PC-3 (cell line): ENCODE data around the gene PRPF6. TPM values are rescaled to one million over a fixed set of nuclear protein-coding genes. Genes with fewer than 3 reads are reported as not detected.
A peak's percentile ranks its signal among the peaks of the same experiment; 100 is the strongest.

Experiments
- ATAC-seq: fragments of 200-7000 bp; cut with Tn5 transposase; 2 replicates; pipeline ENCODE4 v1.9.1; 2020; ENCODE audit warnings: mild to moderate bottlenecking, moderate library complexity
- BruUV-seq: library from RNA; stranded (reverse); fragments of 400-500 nt; replicated peaks from 2 replicates; lab custom pipeline; 2021; lab: Mats Ljungman, UMichigan
- CTCF ChIA-PET: fragments of 300-600 bp; sonication (Branson Sonifier 250); formaldehyde crosslinking; loops from one replicate; lab custom pipeline; 2022; ENCODE audit warnings: antibody characterized with exemption; lab: Charles Lee
- POLR2A ChIA-PET: fragments of 300-600 bp; sonication (Branson Sonifier 250); formaldehyde crosslinking; loops from one replicate; lab custom pipeline; 2022; ENCODE audit warnings: antibody characterized with exemption; ENCODE audit not compliant: unreplicated experiment; lab: Charles Lee
- DNase-seq: peaks from one replicate; pipeline ENCODE4 v3.0.0-alpha.2; 2015
- H2AFZ ChIP-seq: fragments of 300-600 bp; sonication (generic); 2 replicates; pipeline ENCODE4 v1.6.0; 2016; ENCODE audit warnings: antibody characterized with exemption, low read length
- H3F3A ChIP-seq: fragments of 300-600 bp; sonication (generic); one replicate; pipeline ENCODE4 v1.6.0; 2017; ENCODE audit warnings: antibody characterized with exemption, low read length, control low read depth, mild to moderate bottlenecking; ENCODE audit not compliant: unreplicated experiment
- H3K27ac ChIP-seq: fragments of 300-600 bp; sonication (generic); 2 replicates; pipeline ENCODE4 v1.5.1; 2016; ENCODE audit warnings: mild to moderate bottlenecking, low read length
- H3K27me3 ChIP-seq: fragments of 300-600 bp; sonication (generic); 2 replicates; pipeline ENCODE4 v1.6.1; 2016; ENCODE audit warnings: low read length, mixed read lengths
- H3K36me3 ChIP-seq: fragments of 300-600 bp; sonication (generic); 2 replicates; pipeline ENCODE4 v1.6.1; 2016; ENCODE audit warnings: low read depth, mixed run types, low read length, mixed read lengths
- H3K4me1 ChIP-seq: fragments of 300-600 bp; sonication (generic); 2 replicates; pipeline ENCODE4 v1.5.1; 2016; ENCODE audit warnings: low read length; ENCODE audit not compliant: insufficient read depth
- H3K4me2 ChIP-seq: fragments of 300-600 bp; sonication (generic); 2 replicates; pipeline ENCODE4 v1.6.0; 2016; ENCODE audit warnings: low read length
- H3K4me3 ChIP-seq: fragments of 300-600 bp; sonication (generic); 2 replicates; pipeline ENCODE4 v1.5.1; 2016; ENCODE audit warnings: mild to moderate bottlenecking, low read length, mixed read lengths
- H3K79me2 ChIP-seq: fragments of 300-600 bp; sonication (generic); 2 replicates; pipeline ENCODE4 v1.6.1; 2017; ENCODE audit warnings: low read length, mixed read lengths
- H3K9ac ChIP-seq: fragments of 300-600 bp; sonication (generic); 2 replicates; pipeline ENCODE4 v1.6.0; 2016; ENCODE audit warnings: mild to moderate bottlenecking, low read length
- H3K9me2 ChIP-seq: fragments of 300-600 bp; sonication (generic); replicated peaks from 2 replicates; pipeline ENCODE4 v1.6.1; 2016; ENCODE audit warnings: mixed run types, low read length, mixed read lengths
- H3K9me3 ChIP-seq: fragments of 300-600 bp; sonication (generic); 2 replicates; pipeline ENCODE4 v1.6.1; 2016; ENCODE audit warnings: low read length, mixed read lengths
- H4K20me1 ChIP-seq: fragments of 300-600 bp; sonication (generic); 2 replicates; pipeline ENCODE4 v1.6.1; 2016; ENCODE audit warnings: low read length, mixed read lengths
- CTCF ChIP-seq: fragments of 300-600 bp; sonication (generic); conservative IDR thresholded peaks from 2 replicates; pipeline ENCODE4 v1.5.1; 2017; ENCODE audit warnings: antibody characterized with exemption, low read depth, mild to moderate bottlenecking, low read length
- EZH2 ChIP-seq: fragments of 300-600 bp; sonication (generic); IDR thresholded peaks from one replicate; pipeline ENCODE4 v1.6.1; 2017; ENCODE audit warnings: antibody characterized with exemption, mild to moderate bottlenecking, low read length; ENCODE audit not compliant: unreplicated experiment
- EZH2phosphoT487 ChIP-seq: fragments of 300-600 bp; sonication (generic); IDR thresholded peaks from 2 replicates; pipeline ENCODE4 v1.6.1; 2018; ENCODE audit warnings: mild to moderate bottlenecking, antibody characterized with exemption, low read length, borderline replicate concordance
- intact Hi-C: fragments of 100-400 bp; cut with micrococcal nuclease; formaldehyde crosslinking; loops from 2 replicates; pipeline ENCODE4 v1.9.0; 2023
- total RNA-seq: library from RNA; depleted of rRNA; stranded (reverse); fragments of >200 nt; gene quantifications from 2 replicates; pipeline ENCODE4 v1.2.3, GENCODE V29; 2014

The PRPF6 gene
- total RNA-seq, 1 experiment from 2014 or later = 67.1 TPM

- BruUV-seq = no TSS peak
Measured at GRCh38 chr20:64052987-64053840, 72.3 kb downstream of the PRPF6 start.

DNA sequence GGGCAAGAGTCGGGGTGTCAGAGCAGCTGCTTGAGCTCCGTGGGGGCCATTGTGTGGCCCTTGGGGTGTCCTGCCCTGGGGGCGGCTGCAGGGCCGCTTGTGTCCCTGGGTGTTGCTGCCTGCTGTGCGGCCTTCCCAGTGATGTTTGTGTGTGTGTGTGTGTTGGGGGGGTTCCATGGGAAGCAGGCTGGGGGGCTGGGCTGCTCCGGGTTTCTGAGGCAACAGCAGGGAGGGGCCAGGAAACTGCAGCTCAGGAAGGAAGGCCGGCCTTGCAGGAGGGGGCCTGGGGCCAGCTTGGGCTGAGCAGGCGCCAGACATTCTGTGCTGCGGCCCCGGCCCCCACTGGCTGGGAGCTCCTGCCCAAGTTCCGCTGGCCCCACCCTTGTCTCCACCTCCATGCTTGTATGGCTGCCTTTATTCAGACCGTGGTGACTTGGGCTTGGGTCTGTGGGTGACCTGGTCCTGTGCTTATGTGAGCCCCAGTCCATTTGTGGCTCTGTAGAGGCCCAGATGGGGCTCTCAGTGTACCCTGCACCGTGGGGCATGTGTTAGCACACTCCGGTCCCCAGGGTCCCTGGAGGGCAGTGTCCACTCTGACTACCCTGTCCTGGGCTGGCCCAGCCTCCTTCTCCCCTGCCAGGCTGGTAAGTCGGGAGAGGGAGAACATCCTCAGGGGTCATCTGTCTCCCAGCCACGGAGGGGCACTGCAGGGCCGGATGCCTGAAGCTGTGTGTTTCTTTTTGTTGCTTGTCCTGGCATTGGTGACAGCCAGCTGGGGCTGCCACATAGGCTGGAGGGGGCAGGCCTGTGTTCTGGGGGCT, 73.1 kb downstream of the PRPF6 start:
- Histone ChIP-seq H3K4me3 (no peak overlapping the region), H3K9me2 (no peaks in the 10 kb centered on the region), H3K4me2 (no peak overlapping the region), H3K4me1 (peaks cover 13% of the 10 kb centered on the region), H2AFZ (no peak overlapping the region), H3K9me3 (no peaks in the 10 kb centered on the region), H3K9ac (no peak overlapping the region), H4K20me1 (no peaks in the 10 kb centered on the region), H3K36me3 (no peaks in the 10 kb centered on the region), H3K79me2 (no peaks in the 10 kb centered on the region), H3K27ac (no peak overlapping the region), H3K27me3 (no peaks in the 10 kb centered on the region), H3F3A (no peaks in the 10 kb centered on the region)
- no peak for TF ChIP-seq EZH2phosphoT487
- TF ChIP-seq CTCF = peak; percentile 53
- intact Hi-C loops = no loop called here
- ChIA-PET CTCF (interaction anchor here (0.5 to 1.2 kb wide), 3 partner anchors 10 to 33 kb away, joined by 3 to 5 read pairs (median 3); no protein-coding TSS in a partner anchor), POLR2A (no interaction called here)
- ATAC-seq = peak; percentile 14; the same call in 1 of the 2 replicates
- peak; percentile 37 for DNase-seq
- BruUV-seq = no TSS peak

More at GRCh38 chr20:64052987-64053840, 72.3 kb downstream of the PRPF6 start:
- Histone ChIP-seq H3K9me3 (no peaks in the 10 kb centered on the region), H3K4me2 (no peak overlapping the region), H3K79me2 (no peaks in the 10 kb centered on the region), H3K4me1 (peaks cover 7% of the 10 kb centered on the region), H2AFZ (no peak overlapping the region), H3K9me2 (no peaks in the 10 kb centered on the region), H3K27ac (no peak overlapping the region), H3K27me3 (no peaks in the 10 kb centered on the region), H3K9ac (no peak overlapping the region), H4K20me1 (no peaks in the 10 kb centered on the region), H3K4me3 (no peak overlapping the region), H3K36me3 (no peaks in the 10 kb centered on the region), H3F3A (no peaks in the 10 kb centered on the region)
- DNase-seq (no peak), ATAC-seq (no peak)
- intact Hi-C loops = no loop called here
- CTCF ChIA-PET = interaction anchor here (0.5 kb wide), 1 partner anchor 9 kb away, joined by 3 read pairs; no protein-coding TSS in a partner anchor
- POLR2A ChIA-PET = no interaction called here
- TF ChIP-seq CTCF (no peak), EZH2 (no peak), EZH2phosphoT487 (no peak)
